DND-41 (cell line): ENCODE data around the gene DNM2.
A peak's percentile ranks its signal among the peaks of the same experiment; 100 is the strongest.

Source experiments
- ATAC-seq: fragments of 200-7000 bp; cut with Tn5 transposase; 3 replicates; pipeline ENCODE4 v1.9.1; 2021; ENCODE audit warnings: low read depth; ENCODE audit not compliant: insufficient read depth
- DNase-seq: peaks from one replicate; pipeline ENCODE4 v3.0.0-alpha.2; 2020
- H2AFZ ChIP-seq: 2 replicates; pipeline ENCODE4 v1.6.0; 2012; ENCODE audit warnings: low read depth, low read length
- H3K27ac ChIP-seq: 2 replicates; pipeline ENCODE4 v1.5.1; 2012; ENCODE audit warnings: low read length, inconsistent platforms
- H3K27me3 ChIP-seq: fragments of 200-600 bp; sonication (generic); 2 replicates; pipeline ENCODE4 v1.6.0; 2012; ENCODE audit warnings: low read length, mild to moderate bottlenecking, inconsistent platforms; ENCODE audit not compliant: insufficient read depth, poor library complexity
- H3K36me3 ChIP-seq: 2 replicates; pipeline ENCODE4 v1.5.1; 2012; ENCODE audit warnings: low read length, inconsistent platforms; ENCODE audit not compliant: insufficient read depth
- H3K4me1 ChIP-seq: 2 replicates; pipeline ENCODE4 v1.5.1; 2012; ENCODE audit warnings: mild to moderate bottlenecking, low read length; ENCODE audit not compliant: insufficient read depth
- H3K4me2 ChIP-seq: 2 replicates; pipeline ENCODE4 v1.6.0; 2012; ENCODE audit warnings: mild to moderate bottlenecking, moderate library complexity, low read length, inconsistent platforms; ENCODE audit not compliant: insufficient read depth
- H3K4me3 ChIP-seq, 2 experiments: fragments of 200-600 bp in 1 of 2; shearing (Covaris generic) in 1 of 2; 2 replicates each; pipeline ENCODE4 v1.5.1; 2012 to 2016; ENCODE audit warnings: inconsistent platforms in 2 of 2, low read length in 2 of 2, mild to moderate bottlenecking in 2 of 2, low read depth in 1 of 2, moderate library complexity in 1 of 2
- H3K79me2 ChIP-seq: 2 replicates; pipeline ENCODE4 v1.6.0; 2012; ENCODE audit warnings: low read length, inconsistent platforms; ENCODE audit not compliant: insufficient read depth
- H3K9ac ChIP-seq: 2 replicates; pipeline ENCODE4 v1.6.0; 2012; ENCODE audit warnings: low read depth, mild to moderate bottlenecking, inconsistent platforms, low read length, moderate library complexity
- H3K9me3 ChIP-seq: 2 replicates; pipeline ENCODE4 v1.5.1; 2012; ENCODE audit warnings: low read length, moderate library complexity, mild to moderate bottlenecking, inconsistent platforms; ENCODE audit not compliant: insufficient read depth, severe bottlenecking
- H4K20me1 ChIP-seq: 2 replicates; pipeline ENCODE4 v1.6.0; 2012; ENCODE audit warnings: low read length; ENCODE audit not compliant: insufficient read depth
- EZH2 ChIP-seq: IDR thresholded peaks from 3 replicates; pipeline ENCODE4 v1.6.1; 2012; ENCODE audit warnings: borderline replicate concordance, low read depth, mild to moderate bottlenecking, moderate library complexity, low read length, inconsistent platforms; ENCODE audit not compliant: severe bottlenecking
- TF ChIP-seq, protein P1 (sequence below): IDR thresholded peaks from 2 replicates; pipeline ENCODE4 v1.5.1; 2012; ENCODE audit warnings: borderline replicate concordance, low read length, moderate library complexity, mild to moderate bottlenecking; ENCODE audit not compliant: poor library complexity, severe bottlenecking; ENCODE audit errors: extremely low read depth

The DNM2 gene

GRCh38 chr19:10752237-10752912 lies 34.5 kb downstream of the DNM2 start:
- H3K27me3 ChIP-seq = no peaks in the 10 kb centered on the region
- H4K20me1 ChIP-seq = peaks cover 79% of the 10 kb centered on the region
- H3K79me2 ChIP-seq = peaks cover 98% of the 10 kb centered on the region
- no peaks in the 10 kb centered on the region for H3K4me1 ChIP-seq
- no peak overlapping the region for H2AFZ ChIP-seq
- no peak overlapping the region for H3K27ac ChIP-seq
- ATAC-seq (no peak), DNase-seq (no peak)
- no peak overlapping the region for H3K4me3 ChIP-seq
- H3K36me3 ChIP-seq = peaks cover 10% of the 10 kb centered on the region
- H3K4me2 ChIP-seq = no peak overlapping the region
- H3K9ac ChIP-seq = no peak overlapping the region
- TF ChIP-seq, protein P1, sequence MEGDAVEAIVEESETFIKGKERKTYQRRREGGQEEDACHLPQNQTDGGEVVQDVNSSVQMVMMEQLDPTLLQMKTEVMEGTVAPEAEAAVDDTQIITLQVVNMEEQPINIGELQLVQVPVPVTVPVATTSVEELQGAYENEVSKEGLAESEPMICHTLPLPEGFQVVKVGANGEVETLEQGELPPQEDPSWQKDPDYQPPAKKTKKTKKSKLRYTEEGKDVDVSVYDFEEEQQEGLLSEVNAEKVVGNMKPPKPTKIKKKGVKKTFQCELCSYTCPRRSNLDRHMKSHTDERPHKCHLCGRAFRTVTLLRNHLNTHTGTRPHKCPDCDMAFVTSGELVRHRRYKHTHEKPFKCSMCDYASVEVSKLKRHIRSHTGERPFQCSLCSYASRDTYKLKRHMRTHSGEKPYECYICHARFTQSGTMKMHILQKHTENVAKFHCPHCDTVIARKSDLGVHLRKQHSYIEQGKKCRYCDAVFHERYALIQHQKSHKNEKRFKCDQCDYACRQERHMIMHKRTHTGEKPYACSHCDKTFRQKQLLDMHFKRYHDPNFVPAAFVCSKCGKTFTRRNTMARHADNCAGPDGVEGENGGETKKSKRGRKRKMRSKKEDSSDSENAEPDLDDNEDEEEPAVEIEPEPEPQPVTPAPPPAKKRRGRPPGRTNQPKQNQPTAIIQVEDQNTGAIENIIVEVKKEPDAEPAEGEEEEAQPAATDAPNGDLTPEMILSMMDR = no peak
- TF ChIP-seq EZH2 = no peak
- H3K9me3 ChIP-seq = no peaks in the 10 kb centered on the region

DNA sequence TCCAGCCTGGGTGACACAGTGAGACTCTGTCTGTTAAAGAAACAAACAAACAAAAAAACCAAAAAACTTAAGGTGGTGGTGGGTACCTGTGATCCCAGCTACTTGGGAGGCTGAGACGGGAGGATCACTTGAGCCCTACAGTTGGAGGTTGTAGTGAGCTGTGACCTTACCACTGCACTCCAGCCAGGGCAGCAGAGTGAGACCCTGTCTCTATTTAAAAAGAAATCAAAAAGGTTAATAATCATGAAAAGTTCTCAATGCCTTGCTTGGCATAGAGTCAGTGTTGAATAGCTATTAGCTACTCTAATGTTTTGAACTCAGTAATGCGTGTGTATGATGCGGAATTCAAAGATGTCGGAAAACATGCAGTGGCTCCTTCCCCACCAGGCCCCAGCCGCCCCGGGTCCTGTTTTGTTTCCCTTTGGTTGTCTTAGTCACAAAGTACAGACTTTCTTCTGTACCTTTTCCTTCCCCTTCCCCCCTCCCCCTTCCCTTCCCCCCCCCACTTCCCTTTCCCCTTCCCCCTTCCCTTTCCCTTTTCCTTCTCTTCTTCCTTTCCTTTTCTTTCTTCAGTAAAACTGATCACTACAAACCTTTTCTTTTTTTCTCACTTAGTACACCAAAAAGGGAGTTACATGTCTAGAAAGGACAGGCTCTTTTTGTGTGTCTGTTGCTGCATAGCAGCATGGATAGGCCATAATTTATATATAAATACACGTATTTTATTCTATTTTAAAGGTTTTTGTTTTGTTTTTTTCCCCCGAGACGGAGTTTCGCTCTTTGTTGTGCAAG lies 35.2 kb downstream of the DNM2 start:
- Histone ChIP-seq H4K20me1 (peaks cover 72% of the 10 kb centered on the region), H3K4me3 (no peak overlapping the region), H3K4me1 (no peaks in the 10 kb centered on the region), H3K36me3 (peaks cover 10% of the 10 kb centered on the region), H3K27ac (no peak overlapping the region), H3K27me3 (no peaks in the 10 kb centered on the region), H2AFZ (no peak overlapping the region), H3K9me3 (no peaks in the 10 kb centered on the region), H3K4me2 (no peak overlapping the region), H3K79me2 (peaks cover 95% of the 10 kb centered on the region), H3K9ac (no peak overlapping the region)
- TF ChIP-seq, protein P1 = no peak
- no peak for TF ChIP-seq EZH2
- no peak for DNase-seq
- ATAC-seq = no peak

- no peak overlapping the region for H3K4me2 ChIP-seq
- H3K9me3 ChIP-seq = no peaks in the 10 kb centered on the region
- no peak overlapping the region for H2AFZ ChIP-seq
- DNase-seq (no peak), ATAC-seq (no peak)
- no peak overlapping the region for H3K9ac ChIP-seq
- H3K4me1 ChIP-seq = peaks cover 27% of the 10 kb centered on the region
- peaks cover 51% of the 10 kb centered on the region for H4K20me1 ChIP-seq
- no peaks in the 10 kb centered on the region for H3K27me3 ChIP-seq
- TF ChIP-seq, protein P1 = no peak
- no peak for TF ChIP-seq EZH2
- no peak overlapping the region for H3K4me3 ChIP-seq
- H3K79me2 ChIP-seq = peaks cover 73% of the 10 kb centered on the region
- H3K27ac ChIP-seq = peak overlapping the region; percentile 42
- peaks cover 14% of the 10 kb centered on the region for H3K36me3 ChIP-seq
These were observed 38.5 kb downstream of the DNM2 start for GRCh38 chr19:10756371-10756770.
